WTC11 (cell line): Measurements from ENCODE around the gene PCDHGA8.

ENCODE experiments used
- CBFB ChIP-seq: sonication (generic); formaldehyde crosslinking; IDR thresholded peaks from 2 replicates; pipeline ENCODE4 v1.8.1; 2022; ENCODE audit warnings: mild to moderate bottlenecking, low read depth, missing genetic modification reagents
- ETV6 ChIP-seq: sonication (generic); formaldehyde crosslinking; IDR thresholded peaks from 2 replicates; pipeline ENCODE4 v1.8.1; 2022; ENCODE audit warnings: mild to moderate bottlenecking, missing genetic modification reagents
- NFYB ChIP-seq: sonication (generic); formaldehyde crosslinking; conservative IDR thresholded peaks from 2 replicates; pipeline ENCODE4 v1.8.0; 2022; ENCODE audit warnings: low read depth, missing genetic modification reagents
- NR1H2 ChIP-seq: sonication (generic); formaldehyde crosslinking; IDR thresholded peaks from 2 replicates; pipeline ENCODE4 v1.9.0; 2021; ENCODE audit warnings: mild to moderate bottlenecking, moderate library complexity, missing genetic modification reagents
- SP1 ChIP-seq: sonication (generic); formaldehyde crosslinking; conservative IDR thresholded peaks from 2 replicates; pipeline ENCODE4 v1.8.1; 2022; ENCODE audit warnings: missing genetic modification reagents
- USF1 ChIP-seq: sonication (generic); formaldehyde crosslinking; IDR thresholded peaks from 2 replicates; pipeline ENCODE4 v1.8.0; 2022; ENCODE audit warnings: mild to moderate bottlenecking, missing genetic modification reagents
- USF2 ChIP-seq: sonication (generic); formaldehyde crosslinking; IDR thresholded peaks from 2 replicates; pipeline ENCODE4 v1.8.1; 2023; ENCODE audit warnings: mild to moderate bottlenecking, missing genetic modification reagents, moderate library complexity
- ZNF512 ChIP-seq: sonication (generic); formaldehyde crosslinking; IDR thresholded peaks from 2 replicates; pipeline ENCODE4 v1.8.1; 2022; ENCODE audit warnings: missing genetic modification reagents, borderline replicate concordance
- ZSCAN18 ChIP-seq: fragments of 250-450 bp; sonication (Bioruptor Pico); IDR thresholded peaks from 2 replicates; pipeline ENCODE4 v2.1.2; 2022; ENCODE audit warnings: mild to moderate bottlenecking, moderate library complexity
- TF ChIP-seq, protein P1 (sequence below): fragments of 200-600 bp; IDR thresholded peaks from 2 replicates; pipeline ENCODE4 v1.8.0; 2022; ENCODE audit warnings: antibody characterized with exemption
- TF ChIP-seq, protein P2 (sequence below): sonication (generic); formaldehyde crosslinking; IDR thresholded peaks from 2 replicates; pipeline ENCODE4 v1.8.1; 2023; ENCODE audit warnings: mild to moderate bottlenecking, missing genetic modification reagents

GRCh38 chr5:141411575-141411974 is 19.1 kb downstream of the PCDHGA8 start:
- TF ChIP-seq, protein P1, sequence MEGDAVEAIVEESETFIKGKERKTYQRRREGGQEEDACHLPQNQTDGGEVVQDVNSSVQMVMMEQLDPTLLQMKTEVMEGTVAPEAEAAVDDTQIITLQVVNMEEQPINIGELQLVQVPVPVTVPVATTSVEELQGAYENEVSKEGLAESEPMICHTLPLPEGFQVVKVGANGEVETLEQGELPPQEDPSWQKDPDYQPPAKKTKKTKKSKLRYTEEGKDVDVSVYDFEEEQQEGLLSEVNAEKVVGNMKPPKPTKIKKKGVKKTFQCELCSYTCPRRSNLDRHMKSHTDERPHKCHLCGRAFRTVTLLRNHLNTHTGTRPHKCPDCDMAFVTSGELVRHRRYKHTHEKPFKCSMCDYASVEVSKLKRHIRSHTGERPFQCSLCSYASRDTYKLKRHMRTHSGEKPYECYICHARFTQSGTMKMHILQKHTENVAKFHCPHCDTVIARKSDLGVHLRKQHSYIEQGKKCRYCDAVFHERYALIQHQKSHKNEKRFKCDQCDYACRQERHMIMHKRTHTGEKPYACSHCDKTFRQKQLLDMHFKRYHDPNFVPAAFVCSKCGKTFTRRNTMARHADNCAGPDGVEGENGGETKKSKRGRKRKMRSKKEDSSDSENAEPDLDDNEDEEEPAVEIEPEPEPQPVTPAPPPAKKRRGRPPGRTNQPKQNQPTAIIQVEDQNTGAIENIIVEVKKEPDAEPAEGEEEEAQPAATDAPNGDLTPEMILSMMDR, result no peak
- TF ChIP-seq NFYB (CRISPR knock-in tag), result no peak
- TF ChIP-seq USF2 (CRISPR knock-in tag), result no peak
- TF ChIP-seq SP1 (CRISPR knock-in tag), result no peak
- TF ChIP-seq ZSCAN18 (CRISPR knock-in tag), result no peak
- no peak for TF ChIP-seq ETV6 (CRISPR knock-in tag)
- TF ChIP-seq USF1 (CRISPR knock-in tag), result no peak
- no peak for TF ChIP-seq ZNF512 (CRISPR knock-in tag)
- TF ChIP-seq, protein P2, sequence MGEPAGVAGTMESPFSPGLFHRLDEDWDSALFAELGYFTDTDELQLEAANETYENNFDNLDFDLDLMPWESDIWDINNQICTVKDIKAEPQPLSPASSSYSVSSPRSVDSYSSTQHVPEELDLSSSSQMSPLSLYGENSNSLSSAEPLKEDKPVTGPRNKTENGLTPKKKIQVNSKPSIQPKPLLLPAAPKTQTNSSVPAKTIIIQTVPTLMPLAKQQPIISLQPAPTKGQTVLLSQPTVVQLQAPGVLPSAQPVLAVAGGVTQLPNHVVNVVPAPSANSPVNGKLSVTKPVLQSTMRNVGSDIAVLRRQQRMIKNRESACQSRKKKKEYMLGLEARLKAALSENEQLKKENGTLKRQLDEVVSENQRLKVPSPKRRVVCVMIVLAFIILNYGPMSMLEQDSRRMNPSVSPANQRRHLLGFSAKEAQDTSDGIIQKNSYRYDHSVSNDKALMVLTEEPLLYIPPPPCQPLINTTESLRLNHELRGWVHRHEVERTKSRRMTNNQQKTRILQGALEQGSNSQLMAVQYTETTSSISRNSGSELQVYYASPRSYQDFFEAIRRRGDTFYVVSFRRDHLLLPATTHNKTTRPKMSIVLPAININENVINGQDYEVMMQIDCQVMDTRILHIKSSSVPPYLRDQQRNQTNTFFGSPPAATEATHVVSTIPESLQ (CRISPR knock-in tag), result no peak
- no peak for TF ChIP-seq CBFB
- no peak for TF ChIP-seq NR1H2 (CRISPR knock-in tag)
